ENCODE results near the gene FAM53B. TPM values are rescaled to one million over a fixed set of nuclear protein-coding genes. Genes with fewer than 3 reads are reported as not detected.
A peak's percentile ranks its signal among the peaks of the same experiment; 100 is the strongest.

Gene FAM53B
- total and polyA plus RNA-seq, 7 donors: 9.6 to 36.6 (median 34.2) TPM

DNA sequence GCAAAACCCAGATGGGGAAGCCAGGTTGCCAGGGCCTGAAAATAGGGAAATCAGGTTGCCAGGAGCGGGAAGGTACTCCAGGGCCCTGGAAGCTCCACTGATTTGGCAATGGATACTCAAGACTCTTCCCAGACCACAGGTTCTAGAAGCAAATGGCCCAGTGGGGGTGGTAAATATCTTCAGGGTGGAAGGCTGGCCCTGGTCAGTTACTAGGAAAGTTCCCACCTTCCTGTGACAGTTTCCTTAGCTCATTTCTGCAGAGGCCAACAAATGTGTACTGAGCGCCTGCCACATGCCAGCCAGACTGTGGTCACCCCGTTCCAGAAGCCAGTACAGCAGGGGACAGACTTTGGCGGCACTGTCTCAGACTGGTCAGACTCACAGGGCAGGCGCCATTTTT is 113.6 kb downstream of the FAM53B start:
- 96 to 97% methylated on average over 5 of the region's 5 CpGs for WGBS, 2 donors
- H3K4me1 ChIP-seq: peaks cover 0 to 65% (median 40%) of the 10 kb centered on the region in 4 donors
- H3K9me3 ChIP-seq: no peaks in the 10 kb centered on the region
- DNase-seq: no peak
- intact Hi-C loops (cut with DNase I): no loop called here
- no peak overlapping the region for H3K4me3 ChIP-seq
- peak overlapping the region in 2 of 4 donors; percentile 20 to 55 for H3K27ac ChIP-seq
- no peaks in the 10 kb centered on the region for H3K27me3 ChIP-seq
- H3K36me3 ChIP-seq: no peaks in the 10 kb centered on the region
- no peak for TF ChIP-seq POLR2A (IDR thresholded peaks at IDR 0.05)
- no peak for TF ChIP-seq EP300 (IDR thresholded peaks at IDR 0.05)
- TF ChIP-seq POLR2AphosphoS5 (IDR thresholded peaks at IDR 0.05): no peak
- TF ChIP-seq, protein P1, sequence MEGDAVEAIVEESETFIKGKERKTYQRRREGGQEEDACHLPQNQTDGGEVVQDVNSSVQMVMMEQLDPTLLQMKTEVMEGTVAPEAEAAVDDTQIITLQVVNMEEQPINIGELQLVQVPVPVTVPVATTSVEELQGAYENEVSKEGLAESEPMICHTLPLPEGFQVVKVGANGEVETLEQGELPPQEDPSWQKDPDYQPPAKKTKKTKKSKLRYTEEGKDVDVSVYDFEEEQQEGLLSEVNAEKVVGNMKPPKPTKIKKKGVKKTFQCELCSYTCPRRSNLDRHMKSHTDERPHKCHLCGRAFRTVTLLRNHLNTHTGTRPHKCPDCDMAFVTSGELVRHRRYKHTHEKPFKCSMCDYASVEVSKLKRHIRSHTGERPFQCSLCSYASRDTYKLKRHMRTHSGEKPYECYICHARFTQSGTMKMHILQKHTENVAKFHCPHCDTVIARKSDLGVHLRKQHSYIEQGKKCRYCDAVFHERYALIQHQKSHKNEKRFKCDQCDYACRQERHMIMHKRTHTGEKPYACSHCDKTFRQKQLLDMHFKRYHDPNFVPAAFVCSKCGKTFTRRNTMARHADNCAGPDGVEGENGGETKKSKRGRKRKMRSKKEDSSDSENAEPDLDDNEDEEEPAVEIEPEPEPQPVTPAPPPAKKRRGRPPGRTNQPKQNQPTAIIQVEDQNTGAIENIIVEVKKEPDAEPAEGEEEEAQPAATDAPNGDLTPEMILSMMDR (IDR thresholded peaks at IDR 0.05): no peak

DNA sequence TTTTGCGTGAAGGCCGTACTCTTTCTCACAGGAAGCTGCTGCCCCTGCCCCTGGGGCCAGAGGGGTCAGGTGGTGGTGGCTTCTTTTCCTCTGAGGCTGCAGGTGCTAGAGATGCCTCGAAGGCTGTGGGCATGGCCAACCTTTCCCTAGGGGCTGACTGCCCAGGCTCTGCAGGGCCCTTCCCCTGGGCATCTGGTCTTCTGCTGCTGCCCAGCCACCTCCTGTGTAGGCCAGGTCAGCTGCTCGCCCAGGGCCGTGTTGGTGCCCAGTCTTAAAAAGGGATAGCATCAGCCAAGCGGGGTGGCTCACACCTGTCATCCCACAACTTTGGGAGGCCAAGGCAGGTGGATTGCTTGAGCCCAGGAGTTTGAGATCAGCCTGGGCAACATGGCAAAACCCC is 114.3 kb downstream of the FAM53B start:
- TF ChIP-seq POLR2A (IDR thresholded peaks at IDR 0.05) (no peak), EP300 (IDR thresholded peaks at IDR 0.05) (no peak), POLR2AphosphoS5 (IDR thresholded peaks at IDR 0.05) (no peak)
- TF ChIP-seq, protein P1 (IDR thresholded peaks at IDR 0.05): no peak
- no peak for DNase-seq
- Histone ChIP-seq H3K27ac (peak overlapping the region in 3 of 4 donors; percentile 20 to 41 (median 25)), H3K36me3 (no peaks in the 10 kb centered on the region), H3K9me3 (no peaks in the 10 kb centered on the region), H3K27me3 (no peaks in the 10 kb centered on the region), H3K4me1 (peaks cover 0 to 70% (median 41%) of the 10 kb centered on the region in 4 donors), H3K4me3 (no peak overlapping the region)
- 74 to 92% methylated on average over 6 of the region's 6 CpGs for WGBS, 2 donors
- intact Hi-C loops (cut with DNase I): no loop called here

DNA sequence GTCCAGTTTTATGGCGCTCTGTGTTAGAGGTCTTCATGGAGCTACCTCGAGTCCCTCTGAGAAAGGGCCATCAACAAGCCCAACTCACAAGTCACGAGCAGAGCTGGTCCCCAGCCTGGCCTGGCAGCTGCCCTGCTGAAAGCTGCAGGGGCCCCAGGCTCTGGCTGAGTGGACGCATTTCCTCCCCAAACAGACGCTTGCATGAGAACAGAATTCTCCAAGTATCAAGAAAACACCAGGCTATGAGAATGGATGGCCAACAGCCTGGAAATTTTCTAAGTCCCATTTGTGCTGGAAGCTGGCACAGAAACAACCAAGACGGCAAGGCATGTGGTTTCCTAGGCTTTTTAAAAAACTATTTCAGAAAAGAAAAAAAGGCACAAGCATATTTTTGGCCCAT is 114.8 kb downstream of the FAM53B start:
- WGBS, 2 donors: 70 to 87% methylated on average over 6 of the region's 6 CpGs
- TF ChIP-seq POLR2AphosphoS5 (IDR thresholded peaks at IDR 0.05): no peak
- H3K36me3 ChIP-seq: no peaks in the 10 kb centered on the region
- intact Hi-C loops (cut with DNase I): no loop called here
- H3K27ac ChIP-seq: peak overlapping the region; percentile 25 to 59 (median 40)
- no peak for DNase-seq
- no peaks in the 10 kb centered on the region for H3K27me3 ChIP-seq
- H3K4me1 ChIP-seq: peaks cover 0 to 74% (median 45%) of the 10 kb centered on the region in 4 donors
- no peaks in the 10 kb centered on the region for H3K9me3 ChIP-seq
- H3K4me3 ChIP-seq: no peak overlapping the region

GRCh38 chr10:124628676-124629021 is 115.5 kb downstream of the FAM53B start:
- intact Hi-C loops (cut with DNase I): no loop called here
- TF ChIP-seq POLR2A (IDR thresholded peaks at IDR 0.05): no peak
- TF ChIP-seq, protein P1 (IDR thresholded peaks at IDR 0.05): no peak
- TF ChIP-seq EP300 (IDR thresholded peaks at IDR 0.05): no peak
- TF ChIP-seq POLR2AphosphoS5 (IDR thresholded peaks at IDR 0.05): no peak
- Histone ChIP-seq H3K9me3 (no peaks in the 10 kb centered on the region), H3K27me3 (no peaks in the 10 kb centered on the region), H3K4me1 (peaks cover 0 to 80% (median 48%) of the 10 kb centered on the region in 4 donors), H3K27ac (peak overlapping the region; percentile 21 to 59 (median 36)), H3K36me3 (no peaks in the 10 kb centered on the region), H3K4me3 (no peak overlapping the region)
- 79 to 89% methylated on average over 9 of the region's 9 CpGs for WGBS, 2 donors
- DNase-seq: no peak

- Histone ChIP-seq H3K9me3 (no peaks in the 10 kb centered on the region), H3K36me3 (peaks cover 0 to 2% (median 0%) of the 10 kb centered on the region in 4 donors), H3K27me3 (no peaks in the 10 kb centered on the region), H3K4me3 (no peak overlapping the region), H3K4me1 (peaks cover 0 to 80% (median 48%) of the 10 kb centered on the region in 4 donors), H3K27ac (peak overlapping the region; percentile 21 to 59 (median 36))
- DNase-seq: no peak
- 77 to 80% methylated on average over 12 of the region's 12 CpGs for WGBS, 2 donors
- TF ChIP-seq, protein P1 (IDR thresholded peaks at IDR 0.05): no peak
- TF ChIP-seq POLR2AphosphoS5 (IDR thresholded peaks at IDR 0.05) (no peak), POLR2A (IDR thresholded peaks at IDR 0.05) (no peak), EP300 (IDR thresholded peaks at IDR 0.05) (no peak)
- intact Hi-C loops (cut with DNase I): no loop called here
Observed at GRCh38 chr10:124627866-124628675, 116.1 kb downstream of the FAM53B start.
